DLD1 (cell line): ENCODE measurements around the gene UMPS.
"Not testable (repeated sequence)": the region's sequence is repeated elsewhere in the genome, so short reads cannot be mapped to it uniquely, and the experiment has no call there.

Experiments
- in situ Hi-C: cut with HindIII; loops from 2 replicates; pipeline ENCODE4 v1.10.0; 2017; ENCODE audit warnings: low sequenced_read_pairs

The UMPS gene

GRCh38 chr3:124705552-124705951 lies 24.7 kb upstream of the UMPS start:
- in situ Hi-C loops = no loop called here

DNA sequence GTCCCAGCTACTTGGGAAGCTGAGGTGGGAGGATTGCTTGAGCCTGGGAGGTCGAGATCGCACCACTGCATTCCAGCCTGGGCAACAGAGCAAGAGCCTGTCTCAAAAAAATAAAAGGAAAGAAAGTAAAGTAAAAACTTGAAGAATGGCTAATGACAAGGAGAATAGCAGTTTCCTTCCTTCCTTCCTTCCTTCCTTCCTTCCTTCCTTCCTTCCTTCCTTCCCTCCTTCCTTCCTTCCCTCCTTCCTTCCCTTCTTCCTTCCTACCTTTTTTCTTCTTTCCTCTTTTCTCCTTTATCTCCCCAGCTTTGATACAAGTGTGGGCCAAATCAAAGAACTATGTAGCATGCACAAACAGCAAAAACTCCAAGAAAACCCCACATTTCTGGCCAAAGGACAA lies 23.0 kb upstream of the UMPS start:
- in situ Hi-C loops = not testable (repeated sequence)

DNA sequence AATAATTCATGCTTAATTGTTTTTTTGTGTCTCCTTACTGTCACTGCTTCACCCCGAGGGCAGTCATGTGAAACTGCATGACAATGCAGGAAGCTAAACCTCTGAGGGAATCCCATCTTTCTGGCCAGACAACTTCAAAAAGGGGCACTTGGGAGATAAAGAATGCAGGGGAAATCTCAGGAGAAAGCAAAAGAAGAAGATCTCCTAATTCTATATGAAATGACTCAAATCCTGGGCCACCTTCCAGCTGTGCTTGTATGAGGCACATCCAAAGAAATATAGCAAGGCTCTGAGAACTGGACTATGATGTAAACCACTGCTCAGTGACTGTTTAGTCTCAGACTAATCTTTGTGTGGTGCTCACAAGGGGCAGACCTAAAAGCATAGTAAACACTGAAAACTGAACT lies 22.6 kb upstream of the UMPS start:
- in situ Hi-C loops = no loop called here

GRCh38 chr3:124714223-124714853 lies 15.9 kb upstream of the UMPS start:
- in situ Hi-C loops = no loop called here

GRCh38 chr3:124722589-124722988 lies 7.7 kb upstream of the UMPS start:
- in situ Hi-C loops = no loop called here

GRCh38 chr3:124730941-124731297 lies 667 bp downstream of the UMPS start:
- in situ Hi-C loops = no loop called here

GRCh38 chr3:124731760-124732159 lies 1.5 kb downstream of the UMPS start:
- in situ Hi-C loops = no loop called here

DNA sequence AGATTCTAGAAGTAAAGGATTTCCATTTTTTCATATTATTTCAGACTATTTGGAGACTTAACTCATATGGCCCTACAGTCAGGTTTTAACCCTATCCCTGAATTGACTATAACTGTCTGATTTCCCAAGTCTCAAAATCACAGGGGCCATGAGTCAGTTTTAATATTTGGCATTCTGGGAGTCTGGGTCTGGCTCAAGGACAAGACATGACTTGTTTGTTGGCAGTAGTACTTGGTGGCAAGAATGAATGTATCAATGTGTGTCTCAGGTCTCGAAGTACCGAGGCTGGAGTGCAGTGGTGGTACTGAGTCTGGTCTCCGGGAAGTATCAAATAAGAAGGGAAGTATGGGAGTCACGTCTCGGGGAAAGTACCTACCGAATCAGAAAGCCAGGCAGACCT lies 10.8 kb downstream of the UMPS start:
- in situ Hi-C loops = no loop called here

DNA sequence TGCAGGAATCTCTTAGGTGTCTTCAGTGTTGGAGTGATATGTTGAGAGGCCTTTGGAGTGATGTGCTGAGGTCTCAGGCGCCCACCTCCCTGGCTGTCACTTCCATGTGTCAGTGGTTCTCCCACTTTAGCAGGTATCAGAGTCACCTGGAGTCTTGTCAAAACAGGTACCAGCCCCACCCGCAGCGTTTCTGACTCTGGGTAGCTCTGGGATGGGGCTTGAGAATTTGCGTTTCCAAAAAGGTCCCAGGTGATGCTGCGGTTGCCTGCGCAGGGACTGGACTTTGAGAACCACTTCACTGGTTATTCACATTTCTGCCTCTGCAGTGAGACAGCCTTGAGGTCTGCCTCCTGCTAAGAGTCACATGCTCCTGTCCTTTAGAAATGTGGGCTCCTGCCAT lies 15.5 kb downstream of the UMPS start:
- in situ Hi-C loops = no loop called here

DNA sequence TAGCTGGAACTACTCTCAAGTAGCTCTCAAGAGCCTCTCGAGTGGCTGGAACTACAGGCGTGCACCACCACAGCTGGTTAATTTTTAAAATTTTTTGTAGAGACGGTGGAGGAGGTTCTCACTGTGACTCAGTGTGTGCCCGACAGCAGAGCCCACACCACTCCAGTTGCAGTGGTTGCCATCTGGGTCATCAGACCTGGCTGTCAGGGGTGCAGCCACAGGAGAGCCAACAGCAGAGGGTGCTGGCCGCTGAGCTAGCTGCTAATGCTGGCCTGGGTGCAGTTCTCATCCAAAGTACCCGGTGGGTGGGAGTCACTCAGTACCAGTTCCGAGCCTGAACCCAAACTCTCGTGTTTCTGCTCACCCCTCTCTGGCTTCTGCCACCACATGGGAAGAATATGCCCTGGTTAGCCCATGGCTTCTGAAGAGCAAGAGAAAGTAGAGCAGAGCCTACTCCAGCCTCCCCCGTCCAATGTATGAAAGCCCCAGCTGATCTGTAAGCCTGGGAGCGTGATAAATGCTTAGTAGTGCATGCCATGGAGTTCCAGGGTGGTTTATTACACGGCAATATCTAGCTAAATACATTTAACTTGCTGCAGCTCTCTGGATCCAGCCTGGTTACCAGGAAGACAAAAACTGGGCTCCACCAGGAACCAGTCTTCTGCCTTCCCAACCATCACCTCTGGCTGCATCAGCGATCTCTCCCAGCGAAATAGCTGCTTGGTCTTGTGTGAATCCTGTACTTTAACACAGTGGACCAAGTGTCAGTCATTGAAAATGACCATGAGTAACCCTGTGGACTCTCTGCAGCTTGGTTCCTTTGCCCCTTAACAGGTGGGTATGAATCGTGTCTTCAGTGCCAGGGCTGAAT lies 17.1 kb downstream of the UMPS start:
- in situ Hi-C loops = no loop called here

DNA sequence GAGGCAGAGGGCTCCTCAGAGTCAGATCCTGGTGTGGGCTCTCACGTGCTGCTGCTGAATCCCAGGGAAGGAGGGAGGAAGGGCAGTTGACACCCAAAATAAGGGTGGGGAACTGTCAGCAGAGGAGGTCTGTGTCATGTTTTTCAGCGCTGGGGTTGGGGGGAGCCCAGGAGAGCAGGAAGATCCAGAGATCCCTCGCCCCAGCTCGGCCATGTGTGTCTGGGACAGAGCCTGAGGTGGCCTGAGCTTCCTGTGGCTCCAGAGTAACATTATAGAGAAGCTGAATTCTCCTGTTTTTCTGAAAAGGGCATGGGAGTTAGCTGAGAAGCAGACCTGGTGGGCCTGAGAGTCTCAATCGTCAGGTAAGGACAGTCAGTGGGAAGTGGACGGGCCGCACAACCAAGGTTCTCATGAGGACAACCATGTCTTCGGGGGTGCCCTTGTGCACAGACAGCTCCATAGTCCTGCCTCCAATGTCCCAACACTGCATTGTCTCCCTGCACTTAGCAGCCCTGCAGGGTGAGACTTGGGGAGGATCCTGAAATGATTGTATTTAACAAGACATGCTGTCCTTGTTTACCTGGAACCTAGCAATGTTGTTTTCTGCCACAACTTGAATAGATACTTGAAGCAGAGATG lies 18.4 kb downstream of the UMPS start:
- in situ Hi-C loops = no loop called here

DNA sequence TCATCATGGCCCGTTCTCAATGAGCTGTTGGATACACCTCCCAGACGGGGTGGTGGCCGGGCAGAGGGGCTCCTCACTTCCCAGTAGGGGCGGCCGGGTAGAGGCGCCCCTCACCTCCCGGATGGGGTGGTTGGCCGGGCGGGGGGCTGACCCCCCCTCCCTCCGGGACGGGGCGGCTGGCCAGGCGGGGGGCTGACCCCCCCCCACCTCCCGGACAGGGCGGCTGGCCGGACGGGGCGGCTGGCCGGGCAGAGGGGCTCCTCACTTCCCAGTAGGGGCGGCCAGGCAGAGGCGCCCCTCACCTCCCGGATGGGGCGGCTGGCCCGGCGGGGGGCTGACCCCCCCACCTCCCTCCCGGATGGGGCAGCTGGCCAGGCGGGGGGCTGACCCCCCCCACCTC lies 19.6 kb downstream of the UMPS start:
- in situ Hi-C loops = loop anchor here (25.0 kb wide), 2 partner anchors 137 to 462 kb away; partner anchors contain the start of genes ITGB5 and SLC12A8

DNA sequence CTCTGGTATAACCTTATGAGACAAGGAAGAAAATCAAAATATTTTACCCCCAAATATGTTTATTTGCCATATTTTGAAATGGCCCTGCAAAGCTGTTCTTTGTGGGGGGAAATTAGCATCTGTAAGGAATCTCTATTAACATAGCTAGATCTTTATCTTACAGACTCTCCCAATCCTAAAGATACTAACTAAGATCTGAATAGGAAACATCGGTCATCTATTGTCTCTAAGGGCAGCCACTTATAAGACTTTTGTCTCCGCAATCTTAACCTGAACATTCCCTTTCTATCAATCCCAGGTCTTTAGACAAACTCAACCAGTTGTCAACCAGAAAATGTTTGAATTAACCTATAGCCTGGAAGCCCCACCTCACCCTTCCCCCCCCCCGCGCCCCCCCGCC lies 21.2 kb downstream of the UMPS start:
- in situ Hi-C loops = loop anchor here (25.0 kb wide), 2 partner anchors 136 to 461 kb away; partner anchors contain the start of genes ITGB5 and SLC12A8

DNA sequence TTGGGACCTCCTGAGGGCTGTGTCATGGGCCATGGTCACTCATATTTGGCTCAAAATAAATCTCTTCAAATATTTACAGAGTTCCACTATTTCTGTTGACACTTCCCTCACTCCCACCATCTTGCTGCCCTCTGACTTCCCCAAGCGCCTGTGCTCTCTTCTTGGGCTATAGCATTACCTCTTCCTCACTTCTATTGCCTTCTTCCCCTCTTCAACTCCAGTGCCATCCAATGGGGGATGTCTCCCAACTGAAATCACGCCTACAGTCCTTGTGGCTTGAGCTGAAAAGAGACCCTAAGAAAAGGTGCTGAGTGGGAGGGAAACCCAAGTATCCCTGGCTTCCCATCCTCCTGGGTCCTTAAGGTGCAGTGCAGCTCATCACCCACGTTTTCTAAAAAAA lies 21.8 kb downstream of the UMPS start:
- in situ Hi-C loops = loop anchor here (25.0 kb wide), 2 partner anchors 135 to 460 kb away; partner anchors contain the start of genes ITGB5 and SLC12A8

GRCh38 chr3:124757926-124758325 lies 27.7 kb downstream of the UMPS start:
- in situ Hi-C loops = loop anchor here (25.0 kb wide), 2 partner anchors 129 to 454 kb away; partner anchors contain the start of genes ITGB5 and SLC12A8

DNA sequence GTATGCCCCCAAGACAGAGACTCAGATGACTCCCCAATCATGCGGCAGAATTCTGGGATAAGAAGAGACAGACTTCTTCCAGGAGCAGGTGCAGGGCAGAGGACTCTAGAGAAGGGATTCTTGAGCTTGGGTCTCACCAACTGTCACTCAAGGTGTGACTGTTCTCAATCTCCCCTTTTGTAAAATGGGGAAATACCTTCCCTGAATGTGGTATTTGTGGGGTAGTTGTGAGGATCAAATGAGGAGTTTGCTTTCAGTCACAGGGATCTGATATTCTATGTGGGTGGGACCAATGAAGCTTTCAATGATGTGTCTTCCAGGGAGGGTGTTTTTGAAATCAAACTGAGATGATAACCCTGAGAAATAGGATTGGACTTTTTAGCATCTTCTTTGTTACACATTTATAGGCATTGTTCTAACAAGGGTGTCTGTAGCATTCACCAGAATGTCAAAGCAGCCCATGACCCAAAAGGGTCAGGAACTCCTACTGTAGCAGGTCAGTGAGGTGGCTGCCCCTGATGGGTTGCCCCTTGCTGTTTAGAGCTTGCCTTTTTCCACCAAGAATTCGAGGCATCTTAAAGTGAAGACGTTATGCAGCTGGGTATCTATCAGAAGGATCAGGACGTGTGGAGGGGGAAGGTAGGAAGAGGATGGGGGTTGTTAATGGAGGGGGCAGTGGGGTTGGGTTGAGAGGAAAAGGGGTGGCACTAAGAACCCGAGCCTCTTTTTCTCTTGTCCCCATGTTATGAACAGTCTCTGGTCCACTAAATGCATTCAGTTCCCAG lies 28.8 kb downstream of the UMPS start:
- in situ Hi-C loops = loop anchor here (25.0 kb wide), 2 partner anchors 128 to 453 kb away; partner anchors contain the start of genes ITGB5 and SLC12A8

GRCh38 chr3:124759666-124760401 lies 29.6 kb downstream of the UMPS start:
- in situ Hi-C loops = loop anchor here (25.0 kb wide), 2 partner anchors 127 to 452 kb away; partner anchors contain the start of genes ITGB5 and SLC12A8

- in situ Hi-C loops = loop anchor here (25.0 kb wide), 2 partner anchors 127 to 452 kb away; partner anchors contain the start of genes ITGB5 and SLC12A8
These were observed 30.3 kb downstream of the UMPS start for GRCh38 chr3:124760601-124761000.

DNA sequence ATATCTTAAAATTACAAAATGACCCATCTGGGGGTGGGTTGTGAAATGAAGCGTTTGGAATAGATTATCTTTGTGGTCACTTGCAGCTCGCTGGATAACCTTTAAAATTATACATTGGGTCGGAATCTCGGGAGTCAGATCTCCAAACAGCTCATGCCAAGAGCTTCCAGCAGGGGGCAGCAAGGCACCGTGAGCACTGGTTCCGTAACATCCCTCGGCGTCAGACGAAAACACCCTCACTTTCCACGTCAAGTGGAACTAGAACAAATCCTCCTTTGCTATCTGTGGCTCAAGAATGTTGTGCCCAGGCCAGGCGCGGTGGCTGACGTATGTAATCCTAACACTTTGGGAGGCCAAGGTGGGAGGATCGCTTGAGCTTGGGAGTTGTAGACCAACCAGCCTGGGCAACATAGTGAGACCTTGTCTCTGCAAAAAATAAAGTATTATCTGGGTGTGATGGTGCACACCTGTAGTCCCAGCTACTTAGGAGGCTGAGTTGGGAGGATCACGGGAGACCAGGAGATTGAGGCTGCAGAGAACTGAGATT lies 31.1 kb downstream of the UMPS start:
- in situ Hi-C loops = loop anchor here (25.0 kb wide), 2 partner anchors 126 to 451 kb away; partner anchors contain the start of genes ITGB5 and SLC12A8
